DND-41 (cell line): ENCODE data around the gene TMEM131L.

Experiments
- ATAC-seq: fragments of 200-7000 bp; cut with Tn5 transposase; 3 replicates; pipeline ENCODE4 v1.9.1; 2021; ENCODE audit warnings: low read depth; ENCODE audit not compliant: insufficient read depth
- DNase-seq: peaks from one replicate; pipeline ENCODE4 v3.0.0-alpha.2; 2020
- H2AFZ ChIP-seq: 2 replicates; pipeline ENCODE4 v1.6.0; 2012; ENCODE audit warnings: low read depth, low read length
- H3K27ac ChIP-seq: 2 replicates; pipeline ENCODE4 v1.5.1; 2012; ENCODE audit warnings: low read length, inconsistent platforms
- H3K27me3 ChIP-seq: fragments of 200-600 bp; sonication (generic); 2 replicates; pipeline ENCODE4 v1.6.0; 2012; ENCODE audit warnings: low read length, mild to moderate bottlenecking, inconsistent platforms; ENCODE audit not compliant: insufficient read depth, poor library complexity
- H3K36me3 ChIP-seq: 2 replicates; pipeline ENCODE4 v1.5.1; 2012; ENCODE audit warnings: low read length, inconsistent platforms; ENCODE audit not compliant: insufficient read depth
- H3K4me1 ChIP-seq: 2 replicates; pipeline ENCODE4 v1.5.1; 2012; ENCODE audit warnings: mild to moderate bottlenecking, low read length; ENCODE audit not compliant: insufficient read depth
- H3K4me2 ChIP-seq: 2 replicates; pipeline ENCODE4 v1.6.0; 2012; ENCODE audit warnings: mild to moderate bottlenecking, moderate library complexity, low read length, inconsistent platforms; ENCODE audit not compliant: insufficient read depth
- H3K4me3 ChIP-seq, 2 experiments: fragments of 200-600 bp in 1 of 2; shearing (Covaris generic) in 1 of 2; 2 replicates each; pipeline ENCODE4 v1.5.1; 2012 to 2016; ENCODE audit warnings: inconsistent platforms in 2 of 2, low read length in 2 of 2, mild to moderate bottlenecking in 2 of 2, low read depth in 1 of 2, moderate library complexity in 1 of 2
- H3K79me2 ChIP-seq: 2 replicates; pipeline ENCODE4 v1.6.0; 2012; ENCODE audit warnings: low read length, inconsistent platforms; ENCODE audit not compliant: insufficient read depth
- H3K9ac ChIP-seq: 2 replicates; pipeline ENCODE4 v1.6.0; 2012; ENCODE audit warnings: low read depth, mild to moderate bottlenecking, inconsistent platforms, low read length, moderate library complexity
- H3K9me3 ChIP-seq: 2 replicates; pipeline ENCODE4 v1.5.1; 2012; ENCODE audit warnings: low read length, moderate library complexity, mild to moderate bottlenecking, inconsistent platforms; ENCODE audit not compliant: insufficient read depth, severe bottlenecking
- H4K20me1 ChIP-seq: 2 replicates; pipeline ENCODE4 v1.6.0; 2012; ENCODE audit warnings: low read length; ENCODE audit not compliant: insufficient read depth
- EZH2 ChIP-seq: IDR thresholded peaks from 3 replicates; pipeline ENCODE4 v1.6.1; 2012; ENCODE audit warnings: borderline replicate concordance, low read depth, mild to moderate bottlenecking, moderate library complexity, low read length, inconsistent platforms; ENCODE audit not compliant: severe bottlenecking
- TF ChIP-seq, protein P1 (sequence below): IDR thresholded peaks from 2 replicates; pipeline ENCODE4 v1.5.1; 2012; ENCODE audit warnings: borderline replicate concordance, low read length, moderate library complexity, mild to moderate bottlenecking; ENCODE audit not compliant: poor library complexity, severe bottlenecking; ENCODE audit errors: extremely low read depth

TMEM131L gene

DNA sequence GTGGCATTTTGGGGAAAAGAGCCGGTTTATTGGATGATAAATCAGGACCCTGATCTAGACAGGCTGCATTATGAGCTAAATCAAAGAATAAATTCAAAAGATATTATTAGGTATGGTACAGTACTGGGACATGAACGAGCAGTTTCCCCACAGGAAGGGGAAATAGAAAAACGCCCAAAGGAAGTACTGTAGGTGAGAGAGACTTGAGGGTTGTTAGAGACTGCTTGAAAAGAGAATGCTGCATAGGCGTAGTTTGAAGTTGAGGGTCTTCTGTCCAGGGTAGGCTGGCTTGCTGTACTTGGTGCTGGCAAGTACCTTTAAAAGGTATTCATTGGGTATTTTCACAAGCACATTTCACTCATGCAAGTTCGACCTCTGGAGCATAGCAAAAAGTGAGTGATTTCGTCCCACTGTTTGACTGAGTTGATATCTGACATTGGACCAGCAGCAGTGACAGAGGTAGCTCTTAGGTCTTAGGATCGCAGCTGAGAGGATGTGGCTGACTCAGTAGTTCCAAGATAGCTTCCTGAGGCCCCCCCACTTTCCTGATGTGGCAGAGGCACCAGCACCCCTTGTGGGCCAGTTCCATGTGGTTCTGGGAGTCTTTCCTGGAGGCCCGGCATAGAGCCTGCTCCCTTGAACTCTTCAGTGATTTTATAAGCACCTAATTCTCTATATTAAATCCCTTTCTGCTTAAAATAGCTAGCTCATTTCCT lies 64.3 kb downstream of the TMEM131L start:
- no peaks in the 10 kb centered on the region for H3K27me3 ChIP-seq
- peak overlapping the region; percentile 24; the same call in 1 of the 2 replicates for H3K4me2 ChIP-seq
- H2AFZ ChIP-seq = no peak overlapping the region
- no peak overlapping the region for H3K9ac ChIP-seq
- no peak for TF ChIP-seq EZH2
- TF ChIP-seq, protein P1, sequence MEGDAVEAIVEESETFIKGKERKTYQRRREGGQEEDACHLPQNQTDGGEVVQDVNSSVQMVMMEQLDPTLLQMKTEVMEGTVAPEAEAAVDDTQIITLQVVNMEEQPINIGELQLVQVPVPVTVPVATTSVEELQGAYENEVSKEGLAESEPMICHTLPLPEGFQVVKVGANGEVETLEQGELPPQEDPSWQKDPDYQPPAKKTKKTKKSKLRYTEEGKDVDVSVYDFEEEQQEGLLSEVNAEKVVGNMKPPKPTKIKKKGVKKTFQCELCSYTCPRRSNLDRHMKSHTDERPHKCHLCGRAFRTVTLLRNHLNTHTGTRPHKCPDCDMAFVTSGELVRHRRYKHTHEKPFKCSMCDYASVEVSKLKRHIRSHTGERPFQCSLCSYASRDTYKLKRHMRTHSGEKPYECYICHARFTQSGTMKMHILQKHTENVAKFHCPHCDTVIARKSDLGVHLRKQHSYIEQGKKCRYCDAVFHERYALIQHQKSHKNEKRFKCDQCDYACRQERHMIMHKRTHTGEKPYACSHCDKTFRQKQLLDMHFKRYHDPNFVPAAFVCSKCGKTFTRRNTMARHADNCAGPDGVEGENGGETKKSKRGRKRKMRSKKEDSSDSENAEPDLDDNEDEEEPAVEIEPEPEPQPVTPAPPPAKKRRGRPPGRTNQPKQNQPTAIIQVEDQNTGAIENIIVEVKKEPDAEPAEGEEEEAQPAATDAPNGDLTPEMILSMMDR = no peak
- peak overlapping the region; percentile 55 for H3K27ac ChIP-seq
- H3K36me3 ChIP-seq = peaks cover 90% of the 10 kb centered on the region
- peak; percentile 69 for ATAC-seq
- peaks cover 99% of the 10 kb centered on the region for H3K79me2 ChIP-seq
- H3K4me1 ChIP-seq = peaks cover 73% of the 10 kb centered on the region
- peaks cover 81% of the 10 kb centered on the region for H4K20me1 ChIP-seq
- peak; percentile 56 for DNase-seq
- no peaks in the 10 kb centered on the region for H3K9me3 ChIP-seq
- no peak overlapping the region for H3K4me3 ChIP-seq

DNA sequence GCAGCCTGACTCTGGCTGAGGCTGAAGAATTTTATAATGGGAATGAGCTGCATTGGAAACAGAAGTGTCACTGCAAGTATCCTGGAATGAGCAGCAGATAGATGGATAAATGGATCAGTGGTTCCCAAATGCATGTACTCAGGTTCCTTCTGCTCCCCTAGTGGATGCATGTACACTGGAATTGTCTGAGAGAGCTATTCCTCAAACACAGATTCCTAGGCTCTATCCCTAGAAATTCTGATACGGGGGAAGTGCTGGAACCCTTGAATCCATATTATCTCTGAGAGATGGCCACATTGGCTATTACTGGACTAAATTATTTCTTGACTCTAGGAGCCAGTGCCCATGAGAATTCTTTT lies 64.8 kb downstream of the TMEM131L start:
- H3K79me2 ChIP-seq = peaks cover 99% of the 10 kb centered on the region
- H3K9ac ChIP-seq = no peak overlapping the region
- H3K27me3 ChIP-seq = no peaks in the 10 kb centered on the region
- peaks cover 90% of the 10 kb centered on the region for H3K36me3 ChIP-seq
- no peak overlapping the region for H2AFZ ChIP-seq
- H3K4me1 ChIP-seq = peaks cover 72% of the 10 kb centered on the region
- ATAC-seq (no peak), DNase-seq (no peak)
- H3K4me2 ChIP-seq = no peak overlapping the region
- H3K9me3 ChIP-seq = no peaks in the 10 kb centered on the region
- H3K27ac ChIP-seq = peak overlapping the region; percentile 55
- H3K4me3 ChIP-seq = no peak overlapping the region
- TF ChIP-seq EZH2 = no peak
- TF ChIP-seq, protein P1 = no peak
- peaks cover 85% of the 10 kb centered on the region for H4K20me1 ChIP-seq

DNA sequence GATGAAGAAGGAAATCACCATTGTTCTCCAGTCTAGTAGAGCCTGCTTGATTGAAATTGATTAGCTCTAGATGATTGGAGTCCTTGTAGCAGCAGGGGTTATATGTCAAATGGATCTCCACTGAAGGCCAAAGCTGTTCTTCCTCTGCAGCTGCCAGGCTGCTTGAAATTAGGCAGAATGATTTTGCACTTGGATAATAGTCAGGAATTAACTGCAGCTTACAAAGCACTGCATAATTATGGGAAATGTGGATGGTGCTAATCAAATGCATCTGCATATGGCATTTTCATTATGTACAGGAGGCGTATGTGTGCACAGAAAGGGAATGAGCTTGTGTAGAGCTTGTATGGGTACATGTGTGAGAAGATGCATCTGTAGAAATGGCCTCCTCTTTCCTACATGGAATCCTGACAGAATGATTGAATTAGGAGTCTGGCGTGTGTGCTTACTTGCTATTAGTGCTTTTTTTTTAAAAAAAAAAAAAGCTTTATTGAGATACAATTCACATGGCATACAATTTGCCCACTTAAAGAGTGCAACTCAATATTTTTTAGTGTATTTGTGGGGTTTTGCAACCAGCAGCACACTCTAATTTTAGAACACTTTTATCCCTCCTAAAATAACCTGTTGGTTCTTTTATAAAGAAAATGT lies 65.9 kb downstream of the TMEM131L start:
- Histone ChIP-seq H2AFZ (no peak overlapping the region), H4K20me1 (peaks cover 87% of the 10 kb centered on the region), H3K27me3 (no peaks in the 10 kb centered on the region), H3K36me3 (peaks cover 94% of the 10 kb centered on the region), H3K27ac (peak overlapping the region; percentile 58), H3K9me3 (no peaks in the 10 kb centered on the region), H3K9ac (no peak overlapping the region), H3K4me3 (no peak overlapping the region), H3K4me1 (peaks cover 63% of the 10 kb centered on the region), H3K79me2 (peaks cover 100% of the 10 kb centered on the region), H3K4me2 (no peak overlapping the region)
- DNase-seq (no peak), ATAC-seq (no peak)
- no peak for TF ChIP-seq EZH2
- TF ChIP-seq, protein P1 = no peak
